Astrocyte (in vitro differentiated cells and primary cell): ENCODE results near the gene ZNF33B.
"Not testable (repeated sequence)": the region's sequence is repeated elsewhere in the genome, so short reads cannot be mapped to it uniquely, and the experiment has no call there.

Source experiments
- EZH2 ChIP-seq: IDR thresholded peaks from 2 replicates; pipeline ENCODE4 v1.6.1; 2012; ENCODE audit warnings: mild to moderate bottlenecking, low read length, inconsistent platforms; ENCODE audit not compliant: insufficient read depth
- TF ChIP-seq, protein P1 (sequence below): IDR thresholded peaks from 2 replicates; pipeline ENCODE4 v1.5.1; 2011; ENCODE audit warnings: low read depth, mild to moderate bottlenecking, inconsistent platforms, low read length, moderate library complexity; ENCODE audit not compliant: insufficient read depth

DNA sequence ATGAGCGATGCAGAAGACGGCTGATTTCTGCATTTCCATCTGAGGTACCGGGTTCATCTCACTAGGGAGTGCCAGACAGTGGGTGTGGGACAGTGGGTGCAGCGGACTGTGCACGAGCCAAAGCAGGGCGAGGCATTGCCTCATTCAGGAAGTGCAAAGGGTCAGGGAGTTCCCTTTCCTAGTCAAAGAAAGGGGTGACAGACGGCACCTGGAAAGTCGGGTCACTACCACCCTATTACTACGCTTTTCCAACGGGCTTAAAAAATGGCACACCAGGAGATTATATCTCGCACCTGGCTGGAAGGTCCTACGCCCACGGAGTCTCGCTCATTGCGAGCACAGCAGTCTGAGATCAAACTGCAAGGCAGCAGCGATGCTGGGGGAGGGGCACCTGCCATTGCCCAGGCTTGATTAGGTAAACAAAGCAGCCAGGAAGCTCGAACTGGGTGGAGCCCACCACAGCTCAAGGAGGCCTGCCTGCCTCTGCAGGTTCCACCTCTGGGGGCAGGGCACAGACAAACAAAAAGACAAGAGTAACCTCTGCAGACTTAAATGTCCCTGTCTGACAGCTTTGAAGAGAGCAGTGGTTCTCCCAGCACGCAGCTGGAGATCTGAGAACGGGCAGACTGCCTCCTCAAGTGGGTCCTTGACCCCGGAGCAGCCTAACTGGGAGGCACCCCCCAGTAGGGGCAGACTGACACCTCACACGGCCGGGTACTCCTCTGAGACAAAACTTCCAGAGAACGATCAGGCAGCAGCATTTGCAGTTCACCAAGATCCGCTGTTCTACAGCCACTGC is 27.0 kb upstream of the ZNF33B start:
- TF ChIP-seq, protein P1, sequence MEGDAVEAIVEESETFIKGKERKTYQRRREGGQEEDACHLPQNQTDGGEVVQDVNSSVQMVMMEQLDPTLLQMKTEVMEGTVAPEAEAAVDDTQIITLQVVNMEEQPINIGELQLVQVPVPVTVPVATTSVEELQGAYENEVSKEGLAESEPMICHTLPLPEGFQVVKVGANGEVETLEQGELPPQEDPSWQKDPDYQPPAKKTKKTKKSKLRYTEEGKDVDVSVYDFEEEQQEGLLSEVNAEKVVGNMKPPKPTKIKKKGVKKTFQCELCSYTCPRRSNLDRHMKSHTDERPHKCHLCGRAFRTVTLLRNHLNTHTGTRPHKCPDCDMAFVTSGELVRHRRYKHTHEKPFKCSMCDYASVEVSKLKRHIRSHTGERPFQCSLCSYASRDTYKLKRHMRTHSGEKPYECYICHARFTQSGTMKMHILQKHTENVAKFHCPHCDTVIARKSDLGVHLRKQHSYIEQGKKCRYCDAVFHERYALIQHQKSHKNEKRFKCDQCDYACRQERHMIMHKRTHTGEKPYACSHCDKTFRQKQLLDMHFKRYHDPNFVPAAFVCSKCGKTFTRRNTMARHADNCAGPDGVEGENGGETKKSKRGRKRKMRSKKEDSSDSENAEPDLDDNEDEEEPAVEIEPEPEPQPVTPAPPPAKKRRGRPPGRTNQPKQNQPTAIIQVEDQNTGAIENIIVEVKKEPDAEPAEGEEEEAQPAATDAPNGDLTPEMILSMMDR, result not testable (repeated sequence)
- TF ChIP-seq EZH2, result not testable (repeated sequence)
